DMS 273 treated with DMSO at 0.1 percent for 48 hours (cell line): ENCODE measurements around the gene LAMA3.

Experiments used
- DNase-seq: peaks from one replicate; lab custom pipeline; 2025; lab: John Stamatoyannopoulos, UW

The LAMA3 gene

GRCh38 chr18:24003903-24004640 is 314.8 kb downstream of the LAMA3 start:
- no peak for DNase-seq
